Progenitor cell of endocrine pancreas (in vitro differentiated cells): ENCODE data around the gene IARS2. TPM values are rescaled to one million over a fixed set of nuclear protein-coding genes. Genes with fewer than 3 reads are reported as not detected.

ENCODE experiments used
- DNase-seq: peaks from one replicate; pipeline ENCODE4 v3.0.0; 2021; ENCODE audit warnings: low spot score; ENCODE audit not compliant: unreplicated experiment
- H3K27ac Mint-ChIP-seq: 2 replicates; pipeline ENCODE4 v1.8.0; 2021; ENCODE audit warnings: mild to moderate bottlenecking, moderate library complexity, mixed read lengths
- H3K27me3 Mint-ChIP-seq: 2 replicates; pipeline ENCODE4 v1.8.0; 2021; ENCODE audit warnings: mixed read lengths
- H3K36me3 Mint-ChIP-seq: 2 replicates; pipeline ENCODE4 v1.8.0; 2022; ENCODE audit warnings: mixed read lengths; ENCODE audit not compliant: insufficient read depth
- H3K4me1 Mint-ChIP-seq: 2 replicates; pipeline ENCODE4 v1.8.0; 2021; ENCODE audit warnings: low read depth, mixed read lengths
- H3K4me3 Mint-ChIP-seq: 2 replicates; pipeline ENCODE4 v1.8.0; 2021; ENCODE audit warnings: low read depth, mild to moderate bottlenecking, moderate library complexity, mixed read lengths
- H3K9me3 Mint-ChIP-seq: 2 replicates; pipeline ENCODE4 v1.8.0; 2021; ENCODE audit warnings: low read depth, mixed read lengths
- total RNA-seq: library from RNA; stranded (reverse); gene quantifications from 2 replicates; pipeline ENCODE4 v1.2.1, GENCODE V29; 2021
- TF ChIP-seq, protein P1 (sequence below): fragments of 200-600 bp; sonication (generic); IDR thresholded peaks from one replicate; pipeline ENCODE4 v1.5.0; 2021; ENCODE audit warnings: antibody characterized with exemption, mild to moderate bottlenecking; ENCODE audit not compliant: unreplicated experiment

Gene IARS2
- total RNA-seq, 1 donor from 2014 or later, result 60.7 TPM

DNA sequence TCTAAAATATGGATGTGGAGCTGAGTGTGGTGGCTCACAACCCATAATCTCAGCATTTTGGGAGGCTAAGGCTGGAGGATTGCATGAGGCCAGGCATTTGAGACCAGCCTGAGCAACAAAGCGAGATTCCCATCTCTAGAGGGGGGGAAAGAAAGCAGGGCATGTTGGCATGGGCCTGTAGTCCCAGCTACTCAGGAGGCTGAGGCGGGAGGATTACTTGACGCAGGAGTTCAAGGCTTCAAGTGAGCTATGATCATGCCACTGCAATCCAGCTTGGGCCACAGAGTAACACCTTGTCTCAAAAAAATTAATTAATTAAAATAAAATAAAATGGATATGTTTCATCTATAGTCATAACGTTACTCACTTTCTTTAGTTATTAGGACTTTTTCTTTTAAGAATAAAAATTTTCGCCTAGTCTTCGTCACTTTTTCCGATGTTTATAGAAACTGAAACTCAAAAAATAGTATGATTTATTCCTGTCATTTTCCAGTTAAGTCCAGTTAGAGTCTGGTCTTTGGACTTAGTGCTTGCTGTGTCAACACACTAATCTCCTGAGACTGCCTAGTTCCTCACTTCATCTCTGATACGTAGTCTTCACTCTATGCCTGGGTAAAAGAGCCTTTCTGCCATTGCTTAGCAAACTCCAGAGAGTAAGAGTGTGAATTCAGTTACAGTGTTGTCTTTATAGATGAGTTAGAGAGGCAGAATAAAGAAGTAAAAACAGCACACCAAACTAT lies 28.0 kb downstream of the IARS2 start:
- Mint-ChIP-seq H3K4me1 (peaks cover 20% of the 10 kb centered on the region), H3K9me3 (no peaks in the 10 kb centered on the region), H3K27me3 (no peaks in the 10 kb centered on the region), H3K27ac (peak overlapping the region; percentile 75), H3K4me3 (no peak overlapping the region), H3K36me3 (peaks cover 17% of the 10 kb centered on the region)
- no peak for DNase-seq
- TF ChIP-seq, protein P1, sequence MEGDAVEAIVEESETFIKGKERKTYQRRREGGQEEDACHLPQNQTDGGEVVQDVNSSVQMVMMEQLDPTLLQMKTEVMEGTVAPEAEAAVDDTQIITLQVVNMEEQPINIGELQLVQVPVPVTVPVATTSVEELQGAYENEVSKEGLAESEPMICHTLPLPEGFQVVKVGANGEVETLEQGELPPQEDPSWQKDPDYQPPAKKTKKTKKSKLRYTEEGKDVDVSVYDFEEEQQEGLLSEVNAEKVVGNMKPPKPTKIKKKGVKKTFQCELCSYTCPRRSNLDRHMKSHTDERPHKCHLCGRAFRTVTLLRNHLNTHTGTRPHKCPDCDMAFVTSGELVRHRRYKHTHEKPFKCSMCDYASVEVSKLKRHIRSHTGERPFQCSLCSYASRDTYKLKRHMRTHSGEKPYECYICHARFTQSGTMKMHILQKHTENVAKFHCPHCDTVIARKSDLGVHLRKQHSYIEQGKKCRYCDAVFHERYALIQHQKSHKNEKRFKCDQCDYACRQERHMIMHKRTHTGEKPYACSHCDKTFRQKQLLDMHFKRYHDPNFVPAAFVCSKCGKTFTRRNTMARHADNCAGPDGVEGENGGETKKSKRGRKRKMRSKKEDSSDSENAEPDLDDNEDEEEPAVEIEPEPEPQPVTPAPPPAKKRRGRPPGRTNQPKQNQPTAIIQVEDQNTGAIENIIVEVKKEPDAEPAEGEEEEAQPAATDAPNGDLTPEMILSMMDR, result no peak

- H3K9me3 Mint-ChIP-seq, result no peaks in the 10 kb centered on the region
- H3K4me1 Mint-ChIP-seq, result peaks cover 20% of the 10 kb centered on the region
- DNase-seq, result no peak
- TF ChIP-seq, protein P1, result no peak
- peaks cover 17% of the 10 kb centered on the region for H3K36me3 Mint-ChIP-seq
- H3K4me3 Mint-ChIP-seq, result no peak overlapping the region
- no peak overlapping the region for H3K27ac Mint-ChIP-seq
- no peaks in the 10 kb centered on the region for H3K27me3 Mint-ChIP-seq
These were observed 29.1 kb downstream of the IARS2 start for GRCh38 chr1:220123066-220123465.

GRCh38 chr1:220123889-220124288 lies 30.0 kb downstream of the IARS2 start:
- peaks cover 20% of the 10 kb centered on the region for H3K36me3 Mint-ChIP-seq
- no peak for DNase-seq
- H3K4me1 Mint-ChIP-seq, result peaks cover 18% of the 10 kb centered on the region
- H3K4me3 Mint-ChIP-seq, result no peak overlapping the region
- H3K9me3 Mint-ChIP-seq, result no peaks in the 10 kb centered on the region
- H3K27me3 Mint-ChIP-seq, result no peaks in the 10 kb centered on the region
- TF ChIP-seq, protein P1, result peak; percentile 51
- H3K27ac Mint-ChIP-seq, result no peak overlapping the region

DNA sequence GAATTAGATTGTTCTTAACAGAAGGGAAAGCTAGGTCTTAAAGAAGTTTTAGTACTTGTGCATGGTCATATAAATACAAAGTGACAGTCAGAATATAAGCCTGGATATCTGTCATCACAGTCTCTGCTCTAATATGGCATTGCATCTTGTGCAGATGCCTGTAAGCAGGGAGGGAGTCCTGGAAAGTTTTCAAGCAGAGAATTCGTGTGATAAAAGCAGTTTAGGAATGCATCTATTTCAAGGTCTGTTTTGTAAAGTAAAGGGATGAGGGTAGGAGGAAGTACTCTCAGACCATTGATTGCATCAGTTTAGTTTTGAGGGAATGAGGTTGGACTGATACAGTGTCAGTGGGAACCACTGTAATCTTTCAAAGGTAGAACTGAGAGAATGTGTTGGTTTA lies 30.6 kb downstream of the IARS2 start:
- H3K36me3 Mint-ChIP-seq, result peaks cover 22% of the 10 kb centered on the region
- no peak for DNase-seq
- no peaks in the 10 kb centered on the region for H3K27me3 Mint-ChIP-seq
- H3K27ac Mint-ChIP-seq, result peak overlapping the region; percentile 10
- peaks cover 3% of the 10 kb centered on the region for H3K9me3 Mint-ChIP-seq
- no peak overlapping the region for H3K4me3 Mint-ChIP-seq
- TF ChIP-seq, protein P1, result no peak
- peaks cover 14% of the 10 kb centered on the region for H3K4me1 Mint-ChIP-seq

GRCh38 chr1:220127076-220127475 lies 33.1 kb downstream of the IARS2 start:
- peaks cover 31% of the 10 kb centered on the region for H3K36me3 Mint-ChIP-seq
- peaks cover 4% of the 10 kb centered on the region for H3K9me3 Mint-ChIP-seq
- H3K4me1 Mint-ChIP-seq, result peaks cover 14% of the 10 kb centered on the region
- TF ChIP-seq, protein P1, result no peak
- H3K4me3 Mint-ChIP-seq, result no peak overlapping the region
- H3K27me3 Mint-ChIP-seq, result no peaks in the 10 kb centered on the region
- peak overlapping the region; percentile 23 for H3K27ac Mint-ChIP-seq
- no peak for DNase-seq
